ENCODE measurements around the gene RCAN1.
"Not testable (repeated sequence)": the region's sequence is repeated elsewhere in the genome, so short reads cannot be mapped to it uniquely, and the experiment has no call there.

RCAN1 gene

GRCh38 chr21:34498623-34499022 is 116.3 kb downstream of the RCAN1 start:
- Histone ChIP-seq H3K27me3 (ENCODE audit: control insufficient read depth, insufficient read depth, low read length) (no peaks in the 10 kb centered on the region), H3K27ac (ENCODE audit: low read depth, low read length) (no peak overlapping the region), H3K4me1 (ENCODE audit: control insufficient read depth, insufficient read depth, low read length) (no peaks in the 10 kb centered on the region)

GRCh38 chr21:34483854-34484253 is 131.1 kb downstream of the RCAN1 start:
- H3K27me3 ChIP-seq (ENCODE audit: control insufficient read depth, insufficient read depth, low read length); H3K4me3 ChIP-seq (ENCODE audit: low read depth, low read length); H3K9ac ChIP-seq (ENCODE audit: low read depth, low read length); H3K27ac ChIP-seq (ENCODE audit: low read depth, low read length); H3K4me1 ChIP-seq (ENCODE audit: control insufficient read depth, insufficient read depth, low read length); H3K9me3 ChIP-seq (ENCODE audit: control insufficient read depth, insufficient read depth, low read length); H3K36me3 ChIP-seq (ENCODE audit: control insufficient read depth, insufficient read depth, low read length): not testable (repeated sequence)

More at GRCh38 chr21:34498623-34499022, 116.3 kb downstream of the RCAN1 start:
- H3K4me3 ChIP-seq (ENCODE audit: low read depth, low read length), result no peak overlapping the region
- no peaks in the 10 kb centered on the region for H3K9me3 ChIP-seq (ENCODE audit: control insufficient read depth, insufficient read depth, low read length)
- H3K36me3 ChIP-seq (ENCODE audit: control insufficient read depth, insufficient read depth, low read length), result no peaks in the 10 kb centered on the region
- no peak overlapping the region for H3K9ac ChIP-seq (ENCODE audit: low read depth, low read length)

DNA sequence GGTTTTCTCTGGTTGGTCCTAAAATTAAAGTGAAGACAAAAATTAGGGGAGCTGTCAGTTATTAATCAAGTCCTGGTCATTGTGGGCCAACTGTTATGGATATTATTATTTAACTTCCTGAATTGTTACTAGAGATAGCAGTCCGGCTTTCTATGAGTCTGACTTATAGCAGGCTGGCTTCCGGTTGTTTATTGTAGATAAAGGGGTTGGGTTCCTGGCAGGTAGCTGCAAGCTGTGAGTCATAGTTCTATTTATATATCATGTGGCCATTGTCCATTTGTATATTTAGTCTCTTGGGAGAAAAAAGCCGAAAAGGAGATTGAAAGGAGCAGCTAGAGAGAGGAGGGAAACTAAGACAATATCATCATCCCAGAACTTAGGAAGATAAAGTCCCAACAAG is 131.5 kb downstream of the RCAN1 start:
- H3K9ac ChIP-seq (ENCODE audit: low read depth, low read length); H3K9me3 ChIP-seq (ENCODE audit: control insufficient read depth, insufficient read depth, low read length); H3K27ac ChIP-seq (ENCODE audit: low read depth, low read length); H3K36me3 ChIP-seq (ENCODE audit: control insufficient read depth, insufficient read depth, low read length); H3K27me3 ChIP-seq (ENCODE audit: control insufficient read depth, insufficient read depth, low read length); H3K4me1 ChIP-seq (ENCODE audit: control insufficient read depth, insufficient read depth, low read length); H3K4me3 ChIP-seq (ENCODE audit: low read depth, low read length): not testable (repeated sequence)

GRCh38 chr21:34467333-34467732 is 147.6 kb downstream of the RCAN1 start:
- not testable (repeated sequence) for H3K36me3 ChIP-seq (ENCODE audit: control insufficient read depth, insufficient read depth, low read length); H3K27ac ChIP-seq (ENCODE audit: low read depth, low read length); H3K9ac ChIP-seq (ENCODE audit: low read depth, low read length); H3K27me3 ChIP-seq (ENCODE audit: control insufficient read depth, insufficient read depth, low read length); H3K9me3 ChIP-seq (ENCODE audit: control insufficient read depth, insufficient read depth, low read length); H3K4me1 ChIP-seq (ENCODE audit: control insufficient read depth, insufficient read depth, low read length); H3K4me3 ChIP-seq (ENCODE audit: low read depth, low read length)

Measured in HUES48 (cell line).